NCI-H1417 (cell line): ENCODE results near the gene CD83.
"Not testable (repeated sequence)": the region's sequence is repeated elsewhere in the genome, so short reads cannot be mapped to it uniquely, and the experiment has no call there.

Experiments used
- DNase-seq, 3 experiments: peaks; one replicate each; lab custom pipeline; 2025; lab: John Stamatoyannopoulos, UW

CD83 gene

DNA sequence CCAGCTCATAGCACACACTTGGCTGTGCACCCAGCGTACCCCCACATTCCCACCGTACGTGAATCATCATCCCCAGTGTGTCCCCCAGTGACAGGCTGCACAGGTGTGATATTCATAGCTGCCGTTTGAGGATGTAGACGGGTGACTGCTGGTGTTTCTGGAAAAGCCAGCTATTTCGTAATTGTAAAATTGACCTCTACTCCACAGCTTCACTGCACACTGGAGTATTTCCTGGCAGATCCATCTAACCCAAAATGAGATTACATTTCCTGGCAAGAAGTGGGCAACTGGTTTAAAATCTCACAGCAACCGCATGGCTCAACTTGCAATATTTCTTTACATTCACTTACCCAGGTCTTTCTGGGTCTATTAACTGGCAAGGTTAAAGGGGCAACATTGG is 30.3 kb downstream of the CD83 start:
- no peak for DNase-seq

DNA sequence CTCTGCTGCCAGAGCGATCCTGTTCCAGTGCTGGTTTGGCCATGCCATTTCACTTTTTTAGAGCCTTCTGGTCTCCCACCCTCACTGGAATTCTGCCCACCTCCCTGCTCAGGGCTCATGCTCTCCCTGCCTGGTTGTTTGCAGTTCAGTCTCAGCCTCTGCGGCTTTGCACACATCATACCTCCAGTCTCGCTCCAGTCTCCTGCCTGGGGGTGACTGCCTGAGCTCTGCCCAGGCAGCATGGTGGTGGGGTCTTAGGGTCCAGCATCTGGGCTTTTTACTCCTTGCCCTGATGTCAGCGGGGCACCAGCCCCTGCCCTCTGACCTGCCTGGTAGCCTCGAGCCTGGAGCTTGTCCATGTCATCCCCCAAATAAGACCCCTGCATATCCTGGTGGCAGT is 30.9 kb downstream of the CD83 start:
- DNase-seq, result no peak

DNA sequence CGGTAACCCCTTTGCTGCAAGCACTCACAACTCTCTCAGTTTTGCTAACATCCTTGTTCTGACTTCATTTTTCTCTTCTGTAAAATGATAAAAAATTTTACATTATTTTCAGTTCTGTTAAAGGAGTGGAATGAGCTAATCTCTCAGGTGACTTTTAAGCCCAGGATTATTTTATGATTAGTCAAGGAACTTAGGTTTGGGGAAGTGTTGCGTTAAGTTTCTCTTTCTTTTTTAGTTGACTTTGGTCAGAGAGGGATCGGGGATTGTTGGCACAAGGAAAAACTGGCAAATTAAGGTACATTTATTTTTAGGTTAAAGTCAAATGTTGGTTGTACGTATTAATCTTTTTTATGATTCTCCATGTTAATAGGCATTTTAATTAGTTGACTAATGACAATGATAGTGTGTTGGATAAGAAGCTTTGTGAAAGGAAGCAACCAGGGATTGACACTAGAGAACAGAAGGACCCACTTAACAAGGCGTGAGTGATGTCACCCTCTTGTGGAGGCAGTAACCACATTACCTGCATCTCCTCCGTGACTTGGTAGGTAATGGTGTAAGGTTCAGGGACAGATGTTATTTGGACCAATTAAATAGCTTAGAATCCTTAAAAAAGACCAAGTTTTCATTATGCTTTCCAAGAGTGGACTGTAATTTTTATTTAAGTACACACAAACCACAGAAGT is 31.6 kb downstream of the CD83 start:
- DNase-seq, result peak in 2 of 3 experiments; percentile 17 to 66

DNA sequence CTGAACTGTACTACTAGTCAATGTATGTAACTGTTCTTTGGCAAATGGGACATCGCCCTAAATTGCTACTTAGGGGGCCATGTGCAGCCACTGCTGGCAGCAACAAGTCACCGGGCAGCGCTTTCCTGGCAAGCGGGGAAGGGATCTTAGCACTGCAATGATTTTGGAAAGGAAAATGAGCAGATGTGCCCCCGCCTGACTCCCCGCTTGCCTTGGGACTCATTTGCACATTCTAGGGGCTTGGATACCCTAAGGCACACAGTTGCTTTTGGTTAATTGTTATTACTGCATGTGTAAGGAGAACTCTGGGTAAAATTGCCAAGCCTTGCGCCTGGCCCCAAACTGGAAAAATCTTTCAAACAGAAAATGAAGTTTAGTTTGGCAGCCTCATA is 32.2 kb downstream of the CD83 start:
- DNase-seq, result no peak

DNA sequence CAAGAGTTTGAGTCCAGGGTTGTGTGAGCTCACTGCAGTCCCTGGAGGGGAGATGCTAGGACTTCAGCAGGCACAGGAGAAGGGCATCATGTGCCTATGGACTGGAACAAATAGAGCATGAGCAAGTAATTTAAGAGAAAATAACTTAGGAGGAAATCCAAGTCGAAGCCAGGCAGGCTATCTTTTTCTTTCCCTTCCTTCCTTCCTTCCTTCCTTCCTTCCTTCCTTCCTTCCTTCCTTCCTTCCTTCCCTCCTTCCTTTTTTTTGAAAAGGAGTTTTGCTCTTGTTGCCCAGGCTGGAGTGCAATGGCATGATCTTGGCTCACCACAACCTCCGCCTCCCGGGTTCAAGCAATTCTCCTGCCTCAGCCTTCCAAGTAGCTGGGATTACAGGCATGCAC is 33.7 kb downstream of the CD83 start:
- DNase-seq, result not testable (repeated sequence)

DNA sequence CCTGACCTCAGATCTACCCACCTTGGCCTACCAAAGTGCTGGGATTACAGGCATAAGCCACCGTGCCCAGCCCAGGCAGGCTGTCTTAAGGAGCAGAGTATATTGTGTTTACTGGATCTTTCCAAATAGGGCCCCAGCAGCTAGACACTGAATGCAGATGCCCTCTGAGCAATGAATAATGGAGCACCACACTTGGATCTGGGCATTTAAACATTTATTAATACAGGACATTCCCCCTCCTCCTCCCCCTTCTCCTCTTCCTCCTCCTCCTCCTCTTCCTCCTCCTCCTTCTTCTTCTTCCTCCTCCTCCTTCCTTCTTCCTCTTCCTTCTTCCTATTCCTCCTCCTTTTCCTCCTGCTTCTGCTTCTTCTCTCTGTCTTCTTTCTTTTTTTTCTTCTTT is 34.2 kb downstream of the CD83 start:
- no peak for DNase-seq

DNA sequence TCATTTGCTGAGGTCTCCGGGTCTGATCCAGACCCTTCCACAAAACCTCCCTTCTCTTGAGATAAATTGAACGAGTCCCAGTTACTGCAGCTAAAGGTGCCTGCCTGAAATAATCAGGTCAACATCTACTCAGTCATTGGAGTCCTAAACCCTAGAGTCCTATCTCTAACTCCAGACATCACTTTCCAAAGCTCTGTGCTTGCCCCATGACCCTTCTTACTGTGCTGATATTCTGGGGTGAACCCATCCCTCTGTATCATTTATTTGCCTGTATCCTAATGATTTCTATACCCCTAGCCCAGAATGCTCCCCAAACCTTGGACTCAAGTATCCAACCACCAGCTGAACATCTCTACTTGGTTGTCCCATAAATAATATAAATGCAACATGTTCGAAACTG is 35.7 kb downstream of the CD83 start:
- no peak for DNase-seq

DNA sequence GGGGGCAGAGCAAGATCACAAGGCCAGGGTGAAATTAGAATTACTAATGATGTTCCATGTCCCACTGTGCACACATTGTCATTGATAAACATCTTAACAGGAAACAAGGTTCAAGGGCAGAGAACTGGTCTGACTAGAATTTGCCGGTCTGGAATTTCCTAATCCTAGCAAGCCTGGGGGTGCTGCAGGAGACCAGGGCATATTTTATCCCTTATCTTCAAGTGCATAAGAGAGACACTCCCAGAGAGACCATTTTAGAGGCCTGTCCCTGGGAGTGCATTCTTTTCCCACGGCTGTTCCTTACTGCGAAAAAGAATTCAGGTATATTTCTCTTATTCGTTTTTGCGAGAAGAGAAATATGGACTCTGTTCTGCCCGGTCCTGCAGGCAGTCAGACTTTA is 41.5 kb downstream of the CD83 start:
- DNase-seq, result no peak

DNA sequence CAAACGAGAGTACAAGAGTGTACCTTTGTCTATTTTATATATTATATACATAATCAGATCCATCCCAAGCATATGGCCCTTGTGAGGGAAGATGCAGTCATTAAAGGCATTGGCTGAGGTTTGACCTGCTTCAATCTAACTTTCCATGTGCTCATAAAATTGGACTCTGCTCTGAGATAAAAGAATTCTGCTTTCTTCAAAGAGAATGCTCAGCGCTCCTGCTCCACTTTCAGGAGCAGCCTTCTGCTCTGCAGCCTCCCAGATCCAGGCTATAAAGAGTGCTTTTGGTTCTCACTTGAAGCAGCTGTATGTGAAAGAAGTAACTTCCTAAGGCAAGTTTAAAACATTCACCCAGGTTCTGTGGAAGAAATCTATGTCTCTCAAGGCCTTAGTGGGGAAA is 45.3 kb downstream of the CD83 start:
- no peak for DNase-seq

DNA sequence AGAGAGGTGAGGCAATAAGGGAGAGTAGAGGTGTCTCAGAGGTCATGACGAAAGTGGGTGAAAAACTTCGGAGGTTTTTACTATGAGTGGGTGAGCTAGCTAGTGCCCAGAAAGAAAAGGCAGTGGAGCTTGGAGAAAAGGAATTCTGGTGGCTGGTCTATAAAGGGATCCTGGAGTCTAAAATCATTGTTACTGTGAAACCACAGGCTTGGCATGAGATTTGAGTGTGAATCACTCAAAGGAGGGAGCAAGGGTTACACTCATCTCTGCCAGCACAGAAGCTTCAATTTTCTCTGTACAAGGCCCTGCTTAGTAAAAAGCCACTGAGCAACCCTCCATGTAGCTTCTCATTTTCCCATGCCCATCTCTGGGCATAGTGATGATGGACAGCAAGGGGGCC is 47.5 kb downstream of the CD83 start:
- DNase-seq, result no peak

DNA sequence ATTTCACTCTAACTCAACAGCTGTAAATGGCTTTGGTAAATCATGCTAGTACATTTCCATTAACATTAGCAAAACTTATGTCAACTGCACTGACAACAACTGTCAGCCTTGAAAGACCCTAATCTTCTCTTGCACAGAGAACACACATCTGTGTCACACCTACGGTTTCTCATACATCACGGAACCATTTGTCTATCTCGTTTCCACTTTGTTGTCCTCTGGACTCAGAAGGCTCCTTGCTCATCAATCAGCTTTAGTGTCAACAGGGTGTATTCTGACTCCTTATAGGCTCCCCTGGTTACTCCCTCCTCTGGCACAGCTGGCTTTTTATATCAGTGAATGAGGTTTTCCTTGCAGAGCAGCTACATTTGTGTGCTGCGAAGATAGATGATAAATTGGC is 49.3 kb downstream of the CD83 start:
- no peak for DNase-seq

DNA sequence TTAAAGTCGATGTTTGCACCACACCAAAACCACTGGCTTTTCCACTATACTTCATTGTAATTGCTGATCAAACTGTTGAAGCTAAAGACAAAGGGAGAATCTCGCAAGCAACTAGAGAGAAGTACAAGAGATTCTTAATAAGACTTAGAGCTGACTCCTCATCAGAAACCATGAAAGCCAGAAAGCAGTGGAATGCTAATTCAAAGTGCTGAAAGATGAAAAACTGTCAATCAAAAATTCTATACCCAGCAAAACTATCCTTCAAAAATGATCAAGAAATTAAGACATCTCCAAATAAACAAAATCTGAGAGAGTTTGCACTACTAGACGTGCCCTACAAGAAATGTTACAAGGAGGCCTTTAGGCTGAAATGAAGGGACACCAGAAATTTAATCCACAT is 52.6 kb downstream of the CD83 start:
- no peak for DNase-seq

DNA sequence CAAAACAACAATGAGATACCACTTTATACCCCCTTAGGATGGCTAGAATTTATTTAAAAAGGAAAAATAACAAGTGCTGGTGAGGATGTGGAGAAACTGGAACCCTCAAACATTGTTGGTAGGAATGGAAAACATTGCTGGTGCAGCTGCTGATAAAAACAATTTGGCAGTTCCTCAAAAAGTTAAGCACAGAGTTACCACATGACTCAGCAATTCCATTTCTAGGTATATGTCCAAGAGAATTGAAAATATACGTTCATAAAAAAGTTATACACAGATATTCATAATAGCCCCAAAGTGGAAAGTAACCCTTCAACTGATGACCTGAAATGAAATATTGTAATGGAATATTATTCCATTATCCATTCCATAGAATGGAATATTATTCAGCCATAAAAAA is 55.0 kb downstream of the CD83 start:
- DNase-seq, result no peak

DNA sequence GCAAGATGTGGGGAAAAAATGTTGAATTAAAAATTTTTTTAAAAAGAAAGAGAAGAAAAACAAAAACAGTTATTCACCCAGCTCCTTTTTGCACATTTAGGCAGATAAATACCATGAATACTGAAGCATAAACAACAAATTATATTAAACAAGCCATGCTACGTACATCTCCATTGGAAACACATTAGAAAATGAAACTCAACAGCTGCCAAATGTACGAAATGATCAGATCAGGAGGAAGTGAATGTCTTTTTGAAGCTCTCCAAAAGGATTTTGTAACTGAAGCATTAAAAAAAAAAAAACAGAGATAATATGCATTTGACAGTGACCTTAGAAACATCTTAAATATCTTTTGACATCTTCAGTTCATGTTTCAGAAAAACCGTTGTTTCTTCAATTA is 56.7 kb downstream of the CD83 start:
- DNase-seq, result no peak

DNA sequence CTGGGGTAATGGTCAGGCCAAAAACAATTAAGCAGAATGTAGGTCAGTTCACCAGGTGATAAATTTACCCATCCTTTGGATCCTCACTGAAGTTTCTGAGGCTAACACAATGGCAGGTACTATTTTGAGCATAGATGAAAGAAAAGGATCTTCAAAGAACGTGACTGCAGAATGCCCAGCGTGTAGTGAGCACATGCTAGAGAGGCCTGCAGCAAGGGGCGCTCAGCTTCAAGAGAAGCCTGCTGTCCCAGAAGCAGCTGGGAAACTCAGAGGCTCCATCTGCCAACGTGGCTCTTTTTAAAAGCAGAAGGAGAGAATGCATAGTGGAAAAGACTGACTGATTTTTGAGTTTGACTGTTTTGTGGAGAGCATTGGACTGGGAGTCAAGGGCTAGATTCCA is 57.4 kb downstream of the CD83 start:
- no peak for DNase-seq

DNA sequence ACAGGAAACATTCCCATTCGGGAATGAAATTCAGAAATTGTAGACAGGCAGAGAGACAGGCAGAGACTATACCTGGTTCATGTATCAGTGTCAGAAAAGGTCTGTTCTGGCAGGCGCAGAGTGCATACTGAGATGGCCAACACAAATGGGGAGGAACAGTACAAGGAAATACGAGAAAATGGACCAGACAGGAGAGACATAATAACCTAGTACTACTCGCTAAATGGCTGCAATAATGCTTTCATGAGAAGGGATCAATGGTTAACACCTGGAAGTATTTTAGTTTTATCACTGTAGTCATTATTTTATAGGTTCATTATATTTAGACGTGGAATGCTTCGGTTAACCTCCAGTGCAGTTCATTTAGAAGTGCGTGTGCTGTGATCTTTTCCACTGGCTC is 58.9 kb downstream of the CD83 start:
- DNase-seq, result no peak

DNA sequence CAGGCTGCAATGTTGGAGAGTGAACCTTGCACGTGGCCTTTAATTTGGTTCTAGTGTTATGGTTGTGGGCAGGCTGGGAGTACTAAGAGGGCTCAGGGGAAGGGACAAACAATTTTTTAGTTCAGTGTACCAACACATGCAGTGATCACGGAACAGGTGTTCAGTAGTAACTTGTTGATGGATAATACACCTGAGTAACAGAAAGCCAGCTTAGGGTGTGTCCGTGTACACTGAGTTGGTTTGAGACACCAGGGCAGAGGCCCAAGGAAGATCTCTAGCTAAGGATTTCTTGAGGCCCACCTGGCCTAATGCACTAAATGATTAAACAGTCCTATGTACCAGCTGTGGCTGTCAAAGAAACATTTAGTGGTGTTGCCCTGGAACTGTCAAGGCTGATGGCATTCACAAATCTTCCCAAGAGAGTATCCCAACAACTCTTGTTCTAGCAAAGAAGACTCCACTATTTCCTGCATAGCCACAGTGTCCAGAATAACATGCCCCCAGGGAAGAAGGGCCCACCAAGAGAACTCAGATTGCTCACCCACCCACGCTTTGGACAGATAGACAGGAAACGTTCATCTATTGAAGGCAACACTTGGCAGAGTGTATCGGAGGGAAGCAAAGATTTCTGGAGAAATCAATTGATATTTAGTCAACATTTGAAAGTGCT is 60.0 kb downstream of the CD83 start:
- DNase-seq, result no peak

DNA sequence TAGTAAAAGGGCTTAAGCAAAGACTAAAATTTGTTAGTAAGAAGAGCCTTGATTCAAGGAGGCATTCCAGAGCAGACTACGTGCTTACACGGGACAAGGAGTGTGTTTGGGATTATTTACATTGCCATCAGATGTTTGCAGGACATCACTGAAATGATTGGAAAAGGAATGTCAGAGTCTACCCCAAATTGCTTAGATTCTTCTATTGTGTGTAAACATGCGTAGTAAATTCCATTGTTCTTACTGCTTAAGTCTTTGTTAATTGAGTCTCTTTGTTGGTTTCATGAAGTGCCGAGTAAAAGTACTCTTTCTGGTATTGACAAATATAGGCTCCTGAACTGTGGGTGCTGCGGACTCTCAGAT is 60.5 kb downstream of the CD83 start:
- no peak for DNase-seq

DNA sequence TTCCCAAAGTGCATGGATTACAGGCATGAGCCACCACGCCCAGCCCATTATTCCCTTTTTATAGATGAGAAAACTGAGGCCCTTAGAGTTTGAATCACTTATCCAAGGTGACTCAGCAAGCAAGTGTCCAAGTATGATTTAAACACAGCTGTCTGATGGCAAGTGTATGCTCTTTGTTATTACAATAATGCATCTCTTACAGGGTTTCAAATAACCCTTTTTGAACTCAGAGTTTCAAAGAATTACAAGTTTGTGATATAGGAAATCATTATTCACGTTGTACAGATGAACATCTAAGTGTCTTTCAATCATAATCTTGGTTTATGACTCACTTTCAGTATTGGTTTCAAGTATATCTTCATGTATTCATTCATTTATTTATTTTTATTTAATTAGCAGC is 63.0 kb downstream of the CD83 start:
- no peak for DNase-seq

DNA sequence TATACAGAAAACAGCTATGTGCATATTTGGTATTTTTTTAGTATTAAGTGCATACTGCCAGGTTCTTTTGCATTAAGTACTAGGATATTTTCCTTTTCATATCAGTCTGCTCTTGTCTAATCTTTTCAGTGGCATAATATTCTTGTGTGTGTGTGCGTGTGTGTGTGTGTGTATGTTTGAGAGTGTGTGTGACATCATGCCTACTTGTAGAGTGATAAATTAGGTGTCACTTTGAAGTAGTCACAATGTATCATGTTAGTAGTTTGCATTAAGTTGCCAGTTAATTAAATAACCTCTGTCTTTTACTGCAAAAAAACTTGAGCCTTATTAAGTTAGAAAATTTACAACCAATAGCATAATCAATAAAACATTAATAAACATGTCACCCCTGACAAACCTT is 65.3 kb downstream of the CD83 start:
- peak in 1 of 3 experiments; percentile 5 for DNase-seq
